SK-N-SH (cell line): ENCODE results near the gene CPNE7. TPM values are rescaled to one million over a fixed set of nuclear protein-coding genes. Genes with fewer than 3 reads are reported as not detected.

Source experiments
- CTCF ChIA-PET: fragments of 300-600, 350-600 bp; formaldehyde crosslinking; extraction: SDS; loops from one replicate; lab custom pipeline; 2021; lab: Yijun Ruan, JAX
- POLR2A ChIA-PET: fragments of 350-600 bp; sonication (Branson Sonifier 250); formaldehyde crosslinking; extraction: SDS; loops from one replicate; lab custom pipeline; 2020; ENCODE audit warnings: antibody characterized with exemption, inconsistent platforms; lab: Yijun Ruan, JAX
- DNase-seq: peaks from one replicate; pipeline ENCODE4 v3.0.0; 2012
- H2AFZ ChIP-seq: fragments of 200-600 bp; sonication (generic); 2 replicates; pipeline ENCODE4 v1.8.1; 2016; ENCODE audit warnings: antibody characterized with exemption, mild to moderate bottlenecking, low read depth
- H3F3A ChIP-seq: fragments of 200-600 bp; sonication (generic); replicated peaks from 2 replicates; pipeline ENCODE3; 2016; ENCODE audit warnings: antibody characterized with exemption, mild to moderate bottlenecking; ENCODE audit not compliant: insufficient read depth
- H3K27ac ChIP-seq, 2 experiments: fragments of 200-500 bp in 1 of 2; fragments of 200-600 bp in 1 of 2; sonication (Bioruptor generic) in 1 of 2; sonication (generic), shearing (Covaris generic) in 1 of 2; 2 replicates each; pipeline versions ENCODE4 v1.5.1 to v1.6.1; 2014 to 2016; ENCODE audit warnings: low read depth in 2 of 2, inconsistent platforms in 1 of 2, low read length in 1 of 2, mild to moderate bottlenecking in 1 of 2, mixed read lengths in 1 of 2
- H3K27me3 ChIP-seq: fragments of 200-600 bp; sonication (generic), shearing (Covaris generic); 2 replicates; pipeline ENCODE4 v1.6.1; 2016; ENCODE audit warnings: mixed run types; ENCODE audit not compliant: insufficient read depth
- H3K36me3 ChIP-seq, 2 experiments: fragments of 200-500 bp in 1 of 2; fragments of 200-600 bp in 1 of 2; sonication (Bioruptor generic) in 1 of 2; sonication (generic) in 1 of 2; replicated peaks in 1 of 2; 2 replicates each; pipeline versions ENCODE3 to v1.5.1; 2014 to 2016; ENCODE audit warnings: low read length in 1 of 2, mild to moderate bottlenecking in 1 of 2; ENCODE audit not compliant: insufficient read depth in 2 of 2, control insufficient read depth in 1 of 2
- H3K4me1 ChIP-seq, 2 experiments: fragments of 200-500 bp in 1 of 2; fragments of 200-600 bp in 1 of 2; sonication (Bioruptor generic) in 1 of 2; sonication (generic), shearing (Covaris generic) in 1 of 2; 2 replicates each; pipeline versions ENCODE4 v1.5.1 to v1.6.1; 2014 to 2016; ENCODE audit warnings: low read depth in 1 of 2, low read length in 1 of 2, mixed run types in 1 of 2; ENCODE audit not compliant: insufficient read depth in 2 of 2, control insufficient read depth in 1 of 2
- H3K4me2 ChIP-seq: fragments of 200-600 bp; sonication (generic), shearing (Covaris generic); 2 replicates; pipeline ENCODE4 v1.6.1; 2017; ENCODE audit warnings: mixed run types
- H3K4me3 ChIP-seq, 2 experiments: fragments of 200-500 bp in 1 of 2; fragments of 200-600 bp in 1 of 2; sonication (Bioruptor generic) in 1 of 2; sonication (generic), shearing (Covaris generic) in 1 of 2; 2 replicates each; pipeline versions ENCODE4 v1.5.1 to v1.8.1; 2014 to 2016; ENCODE audit warnings: low read depth in 2 of 2, inconsistent platforms in 1 of 2, low read length in 1 of 2, mild to moderate bottlenecking in 1 of 2, mixed read lengths in 1 of 2, moderate library complexity in 1 of 2
- H3K79me2 ChIP-seq: fragments of 200-600 bp; sonication (generic); 2 replicates; pipeline ENCODE4 v1.8.1; 2017; ENCODE audit warnings: mild to moderate bottlenecking; ENCODE audit not compliant: insufficient read depth
- H3K9ac ChIP-seq: fragments of 200-600 bp; sonication (generic); 2 replicates; pipeline ENCODE4 v1.6.1; 2017; ENCODE audit warnings: mixed run types
- H3K9me2 ChIP-seq: fragments of 200-600 bp; sonication (generic); 2 replicates; pipeline ENCODE4 v1.6.1; 2017; ENCODE audit warnings: mixed run types
- H3K9me3 ChIP-seq: fragments of 200-600 bp; sonication (generic); 2 replicates; pipeline ENCODE4 v1.6.1; 2017; ENCODE audit warnings: mixed run types, mild to moderate bottlenecking, moderate library complexity
- H4K20me1 ChIP-seq: fragments of 200-600 bp; sonication (generic); 2 replicates; pipeline ENCODE4 v1.6.1; 2017; ENCODE audit warnings: mild to moderate bottlenecking, mixed run types; ENCODE audit not compliant: insufficient read depth
- CHD2 ChIP-seq: fragments of 150-350 bp; IDR thresholded peaks from 2 replicates; pipeline ENCODE4 v1.6.1; 2018; ENCODE audit warnings: low read length; ENCODE audit not compliant: partially characterized antibody
- ELF1 ChIP-seq: IDR thresholded peaks from 2 replicates; pipeline ENCODE4 v1.4.0; 2012
- EP300 ChIP-seq, 2 experiments: IDR thresholded peaks; 2 replicates each; pipeline versions ENCODE4 v1.4.0 to v1.6.1; 2012; ENCODE audit warnings: borderline replicate concordance in 1 of 2, low read depth in 1 of 2, low read length in 1 of 2
- FOSL2 ChIP-seq: IDR thresholded peaks from 2 replicates; pipeline ENCODE4 v1.4.0; 2012; ENCODE audit warnings: low read depth, mild to moderate bottlenecking, moderate library complexity, borderline replicate concordance
- JUND ChIP-seq: IDR thresholded peaks from 2 replicates; pipeline ENCODE4 v1.4.0; 2012
- RAD21 ChIP-seq: IDR thresholded peaks from 2 replicates; pipeline ENCODE4 v1.6.1; 2012; ENCODE audit warnings: mild to moderate bottlenecking, low read length
- RXRA ChIP-seq: IDR thresholded peaks from 2 replicates; pipeline ENCODE4 v1.4.0; 2012; ENCODE audit warnings: low read depth, mild to moderate bottlenecking, borderline replicate concordance
- TEAD4 ChIP-seq: IDR thresholded peaks from 2 replicates; pipeline ENCODE4 v1.4.0; 2012; ENCODE audit warnings: mild to moderate bottlenecking, borderline replicate concordance; ENCODE audit not compliant: insufficient read depth
- YY1 ChIP-seq: IDR thresholded peaks from 2 replicates; pipeline ENCODE4 v1.4.0; 2012; ENCODE audit warnings: low read depth, mild to moderate bottlenecking
- WGBS: methylation state at CpG from one replicate; pipeline ENCODE4 v1.1.6; 2017; ENCODE audit warnings: low lambda C conversion rate; 5-methylcytosine and 5-hydroxymethylcytosine counted together
- polyA plus RNA-seq, 3 experiments: library from polyadenylated mRNA; depleted of rRNA; stranded (reverse); fragments of >200 nt; gene quantifications; 2 replicates each; pipeline ENCODE4 v1.2.3, GENCODE V29; 2012
- TF ChIP-seq, protein P1 (sequence below): IDR thresholded peaks from 2 replicates; pipeline ENCODE4 v1.6.1; 2012; ENCODE audit warnings: mild to moderate bottlenecking, low read depth, low read length, moderate library complexity
- TF ChIP-seq, protein P2 (sequence below): IDR thresholded peaks from 2 replicates; pipeline ENCODE4 v1.4.0; 2012; ENCODE audit warnings: low read depth, borderline replicate concordance
- TF ChIP-seq, protein P3 (sequence below): IDR thresholded peaks from 2 replicates; pipeline ENCODE4; 2012

CPNE7 gene
- polyA plus RNA-seq, 1 of the 3 experiments (the other 2 are of a cell fraction): 3.9 TPM

DNA sequence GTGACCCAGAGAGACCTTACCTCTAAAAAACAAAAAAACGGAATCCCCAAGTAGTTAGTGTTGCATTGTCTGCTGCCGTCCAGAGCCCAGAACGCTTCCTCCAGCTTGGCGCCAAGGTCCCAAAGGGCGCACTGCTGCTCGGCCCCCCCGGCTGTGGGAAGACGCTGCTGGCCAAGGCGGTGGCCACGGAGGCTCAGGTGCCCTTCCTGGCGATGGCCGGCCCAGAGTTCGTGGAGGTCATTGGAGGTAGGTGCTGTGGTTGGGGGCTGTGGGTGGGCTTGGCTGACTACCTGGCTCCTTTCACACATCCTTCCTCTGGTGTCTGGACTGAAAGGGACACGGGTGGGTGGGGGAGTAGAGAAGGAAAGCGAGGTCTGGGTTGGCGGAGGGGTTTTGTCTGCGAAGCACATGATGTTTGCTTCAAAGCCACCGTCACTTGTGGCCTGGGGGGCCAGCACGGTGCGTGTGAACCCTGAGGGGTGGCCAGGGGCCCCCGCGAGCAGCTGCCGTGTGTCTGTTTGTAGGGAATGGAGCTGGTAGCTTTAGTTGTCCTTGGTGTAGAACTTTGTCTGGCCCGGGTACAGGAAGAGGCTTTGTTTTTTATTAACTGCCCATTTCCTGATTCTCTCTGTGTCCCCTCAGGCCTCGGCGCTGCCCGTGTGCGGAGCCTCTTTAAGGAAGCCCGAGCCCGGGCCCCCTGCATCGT is 43.6 kb upstream of the CPNE7 start:
- Histone ChIP-seq H3K4me2 (no peak overlapping the region), H2AFZ (no peak overlapping the region), H3K36me3 (peaks cover 46 to 65% of the 10 kb centered on the region in 2 experiments), H3K4me1 (no peaks in the 10 kb centered on the region), H3K27ac (no peak overlapping the region), H3K79me2 (peaks cover 14% of the 10 kb centered on the region), H4K20me1 (0 out of 2 replicates have a peak, but pooled peaks cover 4% of the 10 kb centered on the region), H3K9ac (no peak overlapping the region), H3K9me2 (no peaks in the 10 kb centered on the region), H3K4me3 (no peak overlapping the region), H3K27me3 (no peaks in the 10 kb centered on the region), H3K9me3 (no peaks in the 10 kb centered on the region), H3F3A (no peaks in the 10 kb centered on the region)
- TF ChIP-seq RXRA (no peak), JUND (no peak), ELF1 (no peak)
- CTCF ChIA-PET: interaction anchor here (1.1 to 2.7 kb wide), 2 partner anchors 26 to 216 kb away, joined by 4 to 9 read pairs; no protein-coding TSS in a partner anchor
- WGBS: 94% methylated on average over 22 of the region's 31 CpGs
- no peak for DNase-seq
- POLR2A ChIA-PET: interaction anchor here (1.1 to 1.5 kb wide), 2 partner anchors 18 to 24 kb away, joined by 3 read pairs; partner anchors contain the start of gene SPG7

DNA sequence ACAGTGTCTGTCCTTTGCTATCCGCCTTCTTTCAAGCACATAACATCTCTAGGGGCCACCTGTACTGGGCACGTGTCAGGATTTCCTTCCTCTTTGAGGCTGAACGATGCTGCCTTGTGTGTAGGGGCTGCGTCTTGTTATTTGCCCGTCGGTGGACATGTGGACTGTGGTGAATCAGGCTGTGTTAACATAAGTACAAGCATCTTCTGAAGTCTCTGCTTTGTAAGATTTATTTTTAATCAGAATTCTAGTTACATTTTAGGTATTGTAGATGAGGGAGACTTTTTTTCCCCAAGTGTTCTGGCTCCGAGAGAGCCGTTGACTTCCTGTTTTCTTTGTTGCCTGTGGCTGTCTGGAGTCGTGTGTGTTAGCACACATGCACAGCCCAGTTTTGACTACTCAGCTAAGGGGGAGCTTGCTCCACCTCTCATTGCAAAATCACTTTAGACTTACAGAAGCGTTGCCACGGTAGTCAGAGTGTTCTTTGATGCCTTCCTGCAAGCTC is 41.3 kb upstream of the CPNE7 start:
- no peak for TF ChIP-seq CHD2
- Histone ChIP-seq H3K4me2 (no peak overlapping the region), H3K27me3 (no peaks in the 10 kb centered on the region), H3K4me3 (no peak overlapping the region), H3K9me2 (no peaks in the 10 kb centered on the region), H3K27ac (no peak overlapping the region), H4K20me1 (0 out of 2 replicates have a peak, but pooled peaks cover 4% of the 10 kb centered on the region), H3K79me2 (peaks cover 8% of the 10 kb centered on the region), H3K9me3 (no peaks in the 10 kb centered on the region), H3F3A (no peaks in the 10 kb centered on the region), H2AFZ (no peak overlapping the region), H3K9ac (no peak overlapping the region), H3K36me3 (peaks cover 36 to 67% of the 10 kb centered on the region in 2 experiments), H3K4me1 (no peaks in the 10 kb centered on the region)
- CTCF ChIA-PET: no interaction called here
- 90% methylated on average over 11 of the region's 11 CpGs for WGBS
- no peak for DNase-seq
- POLR2A ChIA-PET: no interaction called here

DNA sequence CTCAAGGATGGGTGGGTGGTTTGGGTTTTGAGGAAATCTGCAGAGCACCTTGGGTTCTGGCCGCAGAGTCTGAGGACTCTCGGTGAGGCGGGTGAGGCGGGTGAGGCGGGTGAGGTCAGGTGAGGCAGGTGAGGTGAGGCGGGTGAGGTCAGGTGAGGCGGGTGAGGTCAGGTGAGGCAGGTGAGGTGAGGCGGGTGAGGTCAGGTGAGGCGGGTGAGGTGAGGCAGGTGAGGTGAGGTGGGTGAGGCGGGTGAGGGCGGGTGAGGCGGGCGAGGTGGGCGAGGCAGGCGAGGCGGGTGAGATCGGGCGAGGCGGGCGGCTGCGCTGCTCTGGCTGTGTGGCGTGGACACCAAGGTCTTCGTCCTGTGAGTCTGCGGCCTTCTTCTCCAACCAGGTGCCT is 39.2 kb upstream of the CPNE7 start:
- Histone ChIP-seq H3K36me3 (peaks cover 27 to 64% of the 10 kb centered on the region in 2 experiments), H3K79me2 (peaks cover 8% of the 10 kb centered on the region), H2AFZ (no peak overlapping the region), H3F3A (no peaks in the 10 kb centered on the region), H3K4me3 (no peak overlapping the region), H3K9ac (no peak overlapping the region), H4K20me1 (0 out of 2 replicates have a peak, but pooled peaks cover 4% of the 10 kb centered on the region), H3K9me3 (no peaks in the 10 kb centered on the region), H3K27ac (no peak overlapping the region), H3K27me3 (no peaks in the 10 kb centered on the region), H3K4me2 (no peak overlapping the region), H3K9me2 (no peaks in the 10 kb centered on the region), H3K4me1 (no peaks in the 10 kb centered on the region)
- no peak for DNase-seq
- POLR2A ChIA-PET: no interaction called here
- whole genome bisulfite sequencing: 96% methylated on average over 23 of the region's 24 CpGs
- CTCF ChIA-PET: no interaction called here
- no peak for TF ChIP-seq YY1
- TF ChIP-seq, protein P1, sequence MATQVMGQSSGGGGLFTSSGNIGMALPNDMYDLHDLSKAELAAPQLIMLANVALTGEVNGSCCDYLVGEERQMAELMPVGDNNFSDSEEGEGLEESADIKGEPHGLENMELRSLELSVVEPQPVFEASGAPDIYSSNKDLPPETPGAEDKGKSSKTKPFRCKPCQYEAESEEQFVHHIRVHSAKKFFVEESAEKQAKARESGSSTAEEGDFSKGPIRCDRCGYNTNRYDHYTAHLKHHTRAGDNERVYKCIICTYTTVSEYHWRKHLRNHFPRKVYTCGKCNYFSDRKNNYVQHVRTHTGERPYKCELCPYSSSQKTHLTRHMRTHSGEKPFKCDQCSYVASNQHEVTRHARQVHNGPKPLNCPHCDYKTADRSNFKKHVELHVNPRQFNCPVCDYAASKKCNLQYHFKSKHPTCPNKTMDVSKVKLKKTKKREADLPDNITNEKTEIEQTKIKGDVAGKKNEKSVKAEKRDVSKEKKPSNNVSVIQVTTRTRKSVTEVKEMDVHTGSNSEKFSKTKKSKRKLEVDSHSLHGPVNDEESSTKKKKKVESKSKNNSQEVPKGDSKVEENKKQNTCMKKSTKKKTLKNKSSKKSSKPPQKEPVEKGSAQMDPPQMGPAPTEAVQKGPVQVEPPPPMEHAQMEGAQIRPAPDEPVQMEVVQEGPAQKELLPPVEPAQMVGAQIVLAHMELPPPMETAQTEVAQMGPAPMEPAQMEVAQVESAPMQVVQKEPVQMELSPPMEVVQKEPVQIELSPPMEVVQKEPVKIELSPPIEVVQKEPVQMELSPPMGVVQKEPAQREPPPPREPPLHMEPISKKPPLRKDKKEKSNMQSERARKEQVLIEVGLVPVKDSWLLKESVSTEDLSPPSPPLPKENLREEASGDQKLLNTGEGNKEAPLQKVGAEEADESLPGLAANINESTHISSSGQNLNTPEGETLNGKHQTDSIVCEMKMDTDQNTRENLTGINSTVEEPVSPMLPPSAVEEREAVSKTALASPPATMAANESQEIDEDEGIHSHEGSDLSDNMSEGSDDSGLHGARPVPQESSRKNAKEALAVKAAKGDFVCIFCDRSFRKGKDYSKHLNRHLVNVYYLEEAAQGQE: no peak
- TF ChIP-seq, protein P2, sequence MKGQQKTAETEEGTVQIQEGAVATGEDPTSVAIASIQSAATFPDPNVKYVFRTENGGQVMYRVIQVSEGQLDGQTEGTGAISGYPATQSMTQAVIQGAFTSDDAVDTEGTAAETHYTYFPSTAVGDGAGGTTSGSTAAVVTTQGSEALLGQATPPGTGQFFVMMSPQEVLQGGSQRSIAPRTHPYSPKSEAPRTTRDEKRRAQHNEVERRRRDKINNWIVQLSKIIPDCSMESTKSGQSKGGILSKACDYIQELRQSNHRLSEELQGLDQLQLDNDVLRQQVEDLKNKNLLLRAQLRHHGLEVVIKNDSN: no peak
- TF ChIP-seq EP300 (IDR thresholded peaks at IDR 0.05; ENCODE audit: borderline replicate concordance in 1 of 2, low read depth in 1 of 2, low read length in 1 of 2): no peak
- TF ChIP-seq, protein P3, sequence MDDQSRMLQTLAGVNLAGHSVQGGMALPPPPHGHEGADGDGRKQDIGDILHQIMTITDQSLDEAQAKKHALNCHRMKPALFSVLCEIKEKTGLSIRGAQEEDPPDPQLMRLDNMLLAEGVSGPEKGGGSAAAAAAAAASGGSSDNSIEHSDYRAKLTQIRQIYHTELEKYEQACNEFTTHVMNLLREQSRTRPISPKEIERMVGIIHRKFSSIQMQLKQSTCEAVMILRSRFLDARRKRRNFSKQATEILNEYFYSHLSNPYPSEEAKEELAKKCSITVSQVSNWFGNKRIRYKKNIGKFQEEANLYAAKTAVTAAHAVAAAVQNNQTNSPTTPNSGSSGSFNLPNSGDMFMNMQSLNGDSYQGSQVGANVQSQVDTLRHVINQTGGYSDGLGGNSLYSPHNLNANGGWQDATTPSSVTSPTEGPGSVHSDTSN: no peak
- TF ChIP-seq TEAD4: no peak
- no peak for TF ChIP-seq RAD21
- no peak for TF ChIP-seq FOSL2
